HG03280 (cell line): Measurements from ENCODE around the gene PDYN.

Experiments used
- ATAC-seq: cut with Tn5 transposase; IDR thresholded peaks from one replicate; pipeline ENCODE4 v1.9.1; 2021; ENCODE audit warnings: mild to moderate bottlenecking, moderate library complexity; ENCODE audit not compliant: unreplicated experiment

The PDYN gene

GRCh38 chr20:1995531-1996310 is 1.9 kb upstream of the PDYN start:
- no peak for ATAC-seq

- ATAC-seq: no peak
Measured at GRCh38 chr20:1994627-1995026, 769 bp upstream of the PDYN start.

DNA sequence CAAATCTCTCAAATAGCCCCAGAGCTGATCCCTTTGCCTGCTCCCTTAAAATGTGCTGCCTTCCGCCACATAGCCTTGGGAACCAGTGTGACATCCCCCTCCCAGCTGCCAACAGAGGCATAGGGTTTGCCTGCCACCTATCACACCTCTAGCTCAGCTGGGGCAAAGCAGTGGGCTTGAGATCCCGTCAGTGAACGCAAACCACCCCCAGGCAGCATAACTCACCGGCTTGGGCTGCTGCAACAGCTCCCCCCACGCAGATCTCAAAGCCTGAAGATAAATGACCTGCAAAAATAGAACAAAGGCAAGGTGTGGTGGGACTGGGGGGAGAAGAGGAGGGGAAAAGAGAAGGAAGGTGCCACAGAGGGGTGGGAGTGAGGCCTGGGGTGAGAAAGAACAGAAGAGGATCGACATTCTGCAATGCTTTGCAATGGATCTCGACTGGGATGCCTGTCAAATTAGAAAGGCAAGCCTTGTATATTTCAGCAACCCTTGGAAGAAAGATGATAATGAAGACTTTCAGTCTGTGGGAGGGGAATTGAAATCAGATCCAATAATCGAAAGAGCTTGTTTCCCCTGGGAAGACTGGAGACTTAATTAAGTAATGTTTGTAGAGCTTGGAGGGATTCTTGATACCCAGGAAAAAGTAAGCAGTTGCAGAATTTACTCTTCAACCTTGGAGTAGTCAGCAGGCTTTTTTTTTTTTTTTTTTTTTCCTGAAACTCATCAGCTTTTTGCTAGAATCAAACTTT is 1.3 kb downstream of the PDYN start:
- ATAC-seq: no peak

GRCh38 chr20:1987826-1988225 is 6.0 kb downstream of the PDYN start:
- no peak for ATAC-seq

DNA sequence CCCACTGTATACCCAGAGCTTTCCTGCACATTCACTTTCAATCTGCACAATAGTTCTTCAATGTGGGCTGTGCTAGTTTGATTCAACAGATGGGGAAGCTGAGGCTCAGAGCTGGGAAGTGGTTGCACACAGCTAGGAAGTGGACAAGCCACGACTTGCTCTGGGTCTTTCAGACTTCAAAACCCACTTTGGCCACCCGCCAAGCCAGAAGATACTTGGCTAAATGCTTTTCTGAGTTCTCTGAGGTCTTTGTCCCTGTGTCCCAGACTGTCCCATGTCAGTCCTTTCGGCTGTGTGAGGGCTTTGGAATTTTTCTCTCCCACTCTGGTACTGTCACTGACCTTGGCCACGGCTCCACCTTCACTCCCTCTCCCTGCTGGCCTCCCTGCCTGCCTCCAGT is 10.6 kb downstream of the PDYN start:
- no peak for ATAC-seq

- no peak for ATAC-seq
Measured at GRCh38 chr20:1982686-1983085, 11.2 kb downstream of the PDYN start.

GRCh38 chr20:1979106-1979778 is 14.6 kb downstream of the PDYN start:
- ATAC-seq: no peak

DNA sequence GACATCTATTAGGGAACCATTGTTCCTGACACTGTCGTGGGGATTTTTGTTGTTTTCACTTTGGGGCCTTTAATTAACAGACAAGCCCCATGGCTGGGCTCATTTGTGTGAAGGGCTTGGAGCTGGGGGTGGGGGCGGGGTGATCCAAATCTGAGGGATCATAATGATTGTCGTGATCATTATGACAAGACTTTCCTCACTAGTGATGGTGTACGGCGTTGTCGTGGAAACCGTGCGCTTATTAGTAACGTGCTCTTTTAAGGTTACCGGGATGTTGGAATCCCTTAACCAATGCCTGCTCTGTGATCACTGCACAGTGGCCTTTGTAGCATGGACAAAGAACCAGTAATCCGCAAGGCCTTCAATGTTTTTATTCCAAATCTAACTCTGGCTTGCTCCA is 18.6 kb downstream of the PDYN start:
- ATAC-seq: no peak

DNA sequence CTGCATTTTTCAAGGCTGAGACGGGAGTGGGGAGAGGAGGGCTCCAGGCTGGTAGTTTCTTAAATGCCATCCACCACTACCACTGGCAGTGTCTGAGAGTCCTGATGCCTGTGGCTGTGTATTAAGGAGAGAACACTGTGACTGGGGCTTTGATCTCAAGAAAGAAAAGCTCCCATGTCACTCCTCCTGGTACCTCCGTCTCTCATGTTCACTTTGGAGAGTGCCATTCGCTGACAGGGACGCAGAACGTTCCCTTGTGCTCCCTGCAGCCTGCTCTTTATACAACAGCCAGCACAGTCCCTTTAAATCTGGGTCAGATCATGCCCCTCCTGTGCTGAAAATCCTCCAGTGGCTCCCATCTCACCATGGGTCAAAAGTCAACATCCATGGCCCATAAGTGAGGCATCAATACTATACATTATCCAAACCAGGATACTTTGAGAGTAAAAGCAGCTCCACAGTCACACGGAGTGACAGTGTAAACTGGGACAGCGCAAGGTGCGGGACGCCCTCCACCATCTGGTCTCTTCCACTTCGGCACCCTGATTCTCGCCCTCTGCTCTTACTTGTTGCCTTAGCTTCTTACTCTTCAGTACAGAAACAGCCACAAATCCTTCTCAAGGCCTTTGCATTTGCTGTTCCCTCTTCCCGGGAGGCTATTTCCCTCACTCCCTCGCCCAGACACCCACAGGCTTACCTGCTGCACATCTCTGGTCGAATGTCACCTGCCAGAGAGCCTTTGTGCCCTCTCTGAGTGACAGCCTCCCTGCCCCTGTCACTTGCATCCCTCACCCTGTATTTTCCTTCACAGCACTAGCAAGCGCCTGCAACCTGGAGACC is 20.0 kb downstream of the PDYN start:
- no peak for ATAC-seq

- no peak for ATAC-seq
Measured at GRCh38 chr20:1971893-1972586, 21.8 kb downstream of the PDYN start.

DNA sequence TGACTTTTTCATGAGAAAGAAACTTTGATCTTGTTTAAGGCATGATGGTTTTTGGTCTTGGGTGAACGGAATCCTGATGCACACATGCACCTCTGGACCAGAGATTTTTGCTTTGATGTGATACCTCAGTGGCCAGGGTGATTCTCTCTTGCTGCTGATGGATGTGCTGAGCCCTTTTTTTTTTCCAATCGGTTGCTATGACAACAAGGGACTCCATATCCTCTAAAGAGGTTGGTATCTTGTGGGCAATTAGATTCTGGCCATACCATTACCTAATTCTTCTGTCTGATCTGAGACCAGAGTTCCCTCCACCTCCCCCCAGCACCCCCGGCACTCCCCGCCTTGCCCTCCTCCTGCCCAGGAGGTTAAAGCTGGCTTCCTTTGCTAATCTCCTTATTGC is 24.9 kb downstream of the PDYN start:
- ATAC-seq: no peak

DNA sequence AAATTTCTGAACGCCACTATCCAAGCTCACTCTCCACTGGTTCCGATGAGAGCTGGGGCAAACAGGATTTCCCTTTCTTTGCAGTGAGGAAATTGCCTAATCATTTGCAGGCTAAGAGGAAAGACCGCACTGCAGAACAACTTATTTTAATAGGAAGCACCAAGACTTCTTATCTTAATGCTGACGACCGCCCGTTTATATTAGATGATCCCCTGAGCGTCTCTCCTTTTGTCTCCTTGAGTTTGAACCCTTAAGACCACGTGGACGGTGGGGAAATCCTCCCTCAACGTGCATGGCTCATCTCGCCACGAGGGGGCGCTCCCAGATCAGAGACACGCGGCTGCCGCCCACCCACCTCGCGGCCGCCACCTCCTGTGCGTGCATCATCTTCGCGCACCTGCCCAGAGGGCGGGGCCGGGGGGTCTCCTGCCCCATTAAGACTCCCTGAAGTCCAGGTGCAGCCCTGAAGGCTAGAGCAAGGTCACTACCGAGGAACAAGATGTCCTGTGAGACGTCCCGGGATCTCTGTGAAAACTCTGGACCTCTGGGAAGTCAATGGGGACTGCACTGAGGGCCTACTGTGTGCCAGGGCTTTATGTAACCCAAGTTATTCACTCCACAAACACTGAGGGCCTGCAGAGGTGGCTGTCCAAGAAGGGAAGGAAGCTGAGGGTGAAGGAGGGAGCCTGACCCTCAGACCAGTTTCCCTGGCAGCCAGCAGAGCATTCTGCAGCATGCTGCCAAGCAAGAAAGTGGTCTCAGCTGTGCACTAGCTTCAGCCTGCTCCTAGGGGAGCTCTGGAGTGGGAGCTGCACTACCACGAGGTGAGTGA is 28.1 kb downstream of the PDYN start:
- ATAC-seq: peak; percentile 52

GRCh38 chr20:1964659-1965405 is 29.0 kb downstream of the PDYN start:
- ATAC-seq: no peak

DNA sequence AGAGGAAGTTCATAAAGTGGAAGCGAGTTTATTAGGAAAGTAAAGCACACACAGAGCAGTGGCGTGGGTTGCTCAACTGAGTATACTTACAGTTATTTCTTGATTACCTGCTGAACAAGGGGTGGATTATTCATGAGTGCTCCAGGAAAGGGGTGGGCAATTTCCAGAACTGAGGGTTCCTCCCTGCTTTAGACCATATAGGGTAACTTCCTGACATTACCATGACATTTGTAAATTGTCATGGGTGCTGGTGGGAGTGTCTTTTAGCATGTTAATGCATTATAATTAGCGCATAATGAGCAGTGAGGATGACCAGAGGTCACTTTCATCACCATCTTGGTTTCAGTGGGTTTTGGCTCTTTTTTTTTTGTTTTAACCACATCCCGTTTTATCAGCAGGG is 29.8 kb downstream of the PDYN start:
- ATAC-seq: no peak

- ATAC-seq: no peak
Measured at GRCh38 chr20:1961374-1961773, 32.5 kb downstream of the PDYN start.

- ATAC-seq: no peak
Measured at GRCh38 chr20:1959156-1959555, 34.7 kb downstream of the PDYN start.

- no peak for ATAC-seq
Measured at GRCh38 chr20:1958426-1958825, 35.4 kb downstream of the PDYN start.

DNA sequence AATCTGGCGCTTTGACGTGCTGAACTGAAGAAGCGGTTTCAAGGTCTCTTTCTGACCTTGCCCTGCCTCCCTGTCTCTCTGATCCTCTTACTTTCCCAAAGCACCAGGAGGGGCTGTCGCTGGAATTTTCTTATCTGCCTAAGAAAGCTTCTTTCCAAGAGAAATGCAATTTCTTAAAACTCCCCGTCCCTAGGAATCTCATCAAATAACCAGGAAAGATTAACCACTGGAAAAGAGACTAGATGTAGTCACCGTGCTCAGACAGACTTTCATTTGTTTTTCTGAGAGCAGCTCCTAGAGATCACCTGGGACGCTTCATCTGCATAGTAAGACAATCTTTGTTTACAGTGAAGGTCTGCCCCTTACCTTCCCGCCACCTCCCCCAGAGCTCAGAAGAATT is 38.6 kb downstream of the PDYN start:
- ATAC-seq: no peak

GRCh38 chr20:1953621-1954020 is 40.2 kb downstream of the PDYN start:
- no peak for ATAC-seq
